Colonic mucosa (tissue), 4 donors: ENCODE measurements around the gene TMEM176B. TPM values are rescaled to one million over a fixed set of nuclear protein-coding genes. Genes with fewer than 3 reads are reported as not detected.

Experiments used
- DNase-seq: peaks from one replicate; pipeline ENCODE4 v3.0.0-alpha.2; 2020
- H3K27ac ChIP-seq: fragments of 200-600 bp; one replicate; pipeline ENCODE4 v1.8.0; 2021
- H3K27me3 ChIP-seq: fragments of 200-600 bp; one replicate; pipeline ENCODE4 v1.8.0; 2021
- H3K36me3 ChIP-seq: fragments of 200-600 bp; one replicate; pipeline ENCODE4 v1.8.0; 2021
- H3K4me1 ChIP-seq: fragments of 200-600 bp; one replicate; pipeline ENCODE4 v1.8.0; 2021; ENCODE audit warnings: mild to moderate bottlenecking
- H3K4me3 ChIP-seq: fragments of 200-600 bp; one replicate; pipeline ENCODE4 v1.8.0; 2021
- H3K9ac ChIP-seq, 2 donors: one replicate each; pipeline ENCODE4 v1.7.0; 2013; ENCODE audit warnings: control low read depth in 2 of 2, low read depth in 2 of 2, low read length in 2 of 2
- H3K9me3 ChIP-seq: fragments of 200-600 bp; one replicate; pipeline ENCODE4 v1.8.0; 2021
- intact Hi-C: fragments of 100-400 bp; cut with DNase I; formaldehyde crosslinking; loops from one replicate; pipeline ENCODE4 v1.14.1; 2022
- total RNA-seq, 2 donors: library from RNA; stranded (reverse); fragmentation: NEBNext Ultra II Directional in 1 of 2; extraction: Animal tissue kit (Norgen Biotek cat#: 25700) in 1 of 2; gene quantifications; one replicate each; pipeline ENCODE4 v1.2.1, GENCODE V29; 2021
- TF ChIP-seq, protein P1 (sequence below): fragments of 200-600 bp; IDR thresholded peaks from one replicate; pipeline ENCODE4 v1.8.0; 2022; ENCODE audit warnings: antibody characterized with exemption, mild to moderate bottlenecking
- donor health status: healthy.
- donor health status: DM: no; HTN: no; CAD: no.
- donor health status: DM: no; HTN: no; CAD: no.

Gene TMEM176B
- total RNA-seq, 2 donors from 2014 or later = 154 to 256 TPM

DNA sequence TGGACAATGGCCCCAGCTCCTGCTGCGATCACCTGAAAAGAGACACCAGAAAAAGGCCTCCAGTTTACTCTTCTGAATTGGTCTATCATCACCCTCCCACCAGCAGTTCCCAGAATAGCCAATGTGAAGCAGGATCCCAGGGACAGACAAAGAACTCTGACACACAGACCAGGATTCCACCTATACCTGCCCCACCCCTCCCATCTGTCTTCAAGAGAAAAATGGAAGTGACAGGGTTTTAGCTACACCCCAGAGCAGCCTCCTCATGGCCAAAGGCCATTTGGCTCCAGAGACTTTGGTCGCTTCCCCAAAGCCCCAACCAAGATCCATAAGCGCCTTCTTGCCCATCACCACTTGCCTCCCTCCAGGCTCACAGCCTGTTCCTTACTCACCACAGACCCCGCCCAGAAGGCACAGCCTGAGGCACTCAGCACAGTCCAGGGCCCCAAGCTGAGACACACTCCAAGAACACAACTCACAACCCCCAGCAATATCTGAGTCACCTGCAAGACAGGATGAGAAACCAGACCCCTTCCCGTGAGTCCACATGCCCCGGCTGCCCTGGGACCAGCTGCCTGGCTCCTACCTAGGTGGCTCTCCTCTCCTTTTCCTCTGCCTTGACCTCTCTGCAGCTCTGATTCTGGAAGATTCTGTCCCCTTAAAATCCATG is 6.5 kb downstream of the TMEM176B start:
- no peaks in the 10 kb centered on the region for H3K27me3 ChIP-seq
- no peaks in the 10 kb centered on the region for H3K36me3 ChIP-seq
- H3K27ac ChIP-seq = no peak overlapping the region
- intact Hi-C loops = no loop called here
- peaks cover 1% of the 10 kb centered on the region for H3K4me1 ChIP-seq
- H3K9me3 ChIP-seq = no peaks in the 10 kb centered on the region
- no peak for DNase-seq
- TF ChIP-seq, protein P1, sequence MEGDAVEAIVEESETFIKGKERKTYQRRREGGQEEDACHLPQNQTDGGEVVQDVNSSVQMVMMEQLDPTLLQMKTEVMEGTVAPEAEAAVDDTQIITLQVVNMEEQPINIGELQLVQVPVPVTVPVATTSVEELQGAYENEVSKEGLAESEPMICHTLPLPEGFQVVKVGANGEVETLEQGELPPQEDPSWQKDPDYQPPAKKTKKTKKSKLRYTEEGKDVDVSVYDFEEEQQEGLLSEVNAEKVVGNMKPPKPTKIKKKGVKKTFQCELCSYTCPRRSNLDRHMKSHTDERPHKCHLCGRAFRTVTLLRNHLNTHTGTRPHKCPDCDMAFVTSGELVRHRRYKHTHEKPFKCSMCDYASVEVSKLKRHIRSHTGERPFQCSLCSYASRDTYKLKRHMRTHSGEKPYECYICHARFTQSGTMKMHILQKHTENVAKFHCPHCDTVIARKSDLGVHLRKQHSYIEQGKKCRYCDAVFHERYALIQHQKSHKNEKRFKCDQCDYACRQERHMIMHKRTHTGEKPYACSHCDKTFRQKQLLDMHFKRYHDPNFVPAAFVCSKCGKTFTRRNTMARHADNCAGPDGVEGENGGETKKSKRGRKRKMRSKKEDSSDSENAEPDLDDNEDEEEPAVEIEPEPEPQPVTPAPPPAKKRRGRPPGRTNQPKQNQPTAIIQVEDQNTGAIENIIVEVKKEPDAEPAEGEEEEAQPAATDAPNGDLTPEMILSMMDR = no peak
- H3K4me3 ChIP-seq = no peak overlapping the region
- H3K9ac ChIP-seq = no peak overlapping the region

DNA sequence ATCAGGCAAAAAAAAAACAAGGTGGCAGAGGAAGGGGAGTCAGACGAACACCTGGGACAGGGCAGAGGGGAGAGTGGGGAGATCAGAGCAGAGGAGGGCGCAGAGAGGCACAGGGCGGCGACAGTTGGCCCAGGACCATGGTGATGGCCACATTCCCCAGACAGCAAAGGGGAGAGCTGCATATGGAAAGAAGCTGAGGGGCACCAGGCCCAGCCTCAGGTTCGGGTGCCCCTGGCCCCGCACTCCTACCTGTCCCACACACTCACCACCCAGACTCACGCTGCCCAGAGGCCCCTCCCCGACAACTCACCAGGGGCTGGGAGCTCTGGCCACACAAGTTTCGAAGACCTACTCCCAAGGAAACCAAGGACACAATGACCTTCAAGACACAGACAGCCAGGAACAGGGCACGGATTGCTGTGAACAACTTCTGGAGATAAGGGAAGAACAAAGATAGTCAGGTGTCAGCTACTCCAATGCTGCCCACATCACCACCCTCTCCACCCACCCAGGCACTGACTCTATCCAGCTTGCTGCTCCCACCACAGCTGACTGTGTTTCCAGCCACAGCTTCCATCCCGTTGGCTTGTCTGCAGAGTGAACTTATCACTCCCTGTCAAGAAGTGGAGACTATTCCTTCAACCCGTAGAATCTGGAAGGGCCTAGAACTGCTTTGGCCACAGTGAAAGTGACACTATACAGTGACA is 8.3 kb downstream of the TMEM176B start:
- no peaks in the 10 kb centered on the region for H3K27me3 ChIP-seq
- peak overlapping the region in 1 of 2 donors; percentile 15 for H3K9ac ChIP-seq
- TF ChIP-seq, protein P1 = no peak
- no peak overlapping the region for H3K27ac ChIP-seq
- no peaks in the 10 kb centered on the region for H3K9me3 ChIP-seq
- H3K36me3 ChIP-seq = no peaks in the 10 kb centered on the region
- intact Hi-C loops = no loop called here
- H3K4me1 ChIP-seq = peaks cover 10% of the 10 kb centered on the region
- DNase-seq = no peak
- H3K4me3 ChIP-seq = no peak overlapping the region

- H3K36me3 ChIP-seq = no peaks in the 10 kb centered on the region
- H3K27ac ChIP-seq = no peak overlapping the region
- DNase-seq = no peak
- peaks cover 10% of the 10 kb centered on the region for H3K4me1 ChIP-seq
- no peak overlapping the region for H3K4me3 ChIP-seq
- H3K9ac ChIP-seq = peak overlapping the region in 1 of 2 donors; percentile 15
- no peaks in the 10 kb centered on the region for H3K27me3 ChIP-seq
- intact Hi-C loops = no loop called here
- H3K9me3 ChIP-seq = no peaks in the 10 kb centered on the region
- TF ChIP-seq, protein P1 = no peak
These were observed 8.9 kb downstream of the TMEM176B start for GRCh38 chr7:150791304-150791703.

- Histone ChIP-seq H3K9me3 (no peaks in the 10 kb centered on the region), H3K36me3 (no peaks in the 10 kb centered on the region), H3K9ac (no peak overlapping the region), H3K27ac (peak overlapping the region; percentile 0), H3K4me3 (no peak overlapping the region), H3K27me3 (no peaks in the 10 kb centered on the region), H3K4me1 (peaks cover 10% of the 10 kb centered on the region)
- TF ChIP-seq, protein P1 = no peak
- intact Hi-C loops = no loop called here
- no peak for DNase-seq
These were observed 9.6 kb downstream of the TMEM176B start for GRCh38 chr7:150790416-150791075.

DNA sequence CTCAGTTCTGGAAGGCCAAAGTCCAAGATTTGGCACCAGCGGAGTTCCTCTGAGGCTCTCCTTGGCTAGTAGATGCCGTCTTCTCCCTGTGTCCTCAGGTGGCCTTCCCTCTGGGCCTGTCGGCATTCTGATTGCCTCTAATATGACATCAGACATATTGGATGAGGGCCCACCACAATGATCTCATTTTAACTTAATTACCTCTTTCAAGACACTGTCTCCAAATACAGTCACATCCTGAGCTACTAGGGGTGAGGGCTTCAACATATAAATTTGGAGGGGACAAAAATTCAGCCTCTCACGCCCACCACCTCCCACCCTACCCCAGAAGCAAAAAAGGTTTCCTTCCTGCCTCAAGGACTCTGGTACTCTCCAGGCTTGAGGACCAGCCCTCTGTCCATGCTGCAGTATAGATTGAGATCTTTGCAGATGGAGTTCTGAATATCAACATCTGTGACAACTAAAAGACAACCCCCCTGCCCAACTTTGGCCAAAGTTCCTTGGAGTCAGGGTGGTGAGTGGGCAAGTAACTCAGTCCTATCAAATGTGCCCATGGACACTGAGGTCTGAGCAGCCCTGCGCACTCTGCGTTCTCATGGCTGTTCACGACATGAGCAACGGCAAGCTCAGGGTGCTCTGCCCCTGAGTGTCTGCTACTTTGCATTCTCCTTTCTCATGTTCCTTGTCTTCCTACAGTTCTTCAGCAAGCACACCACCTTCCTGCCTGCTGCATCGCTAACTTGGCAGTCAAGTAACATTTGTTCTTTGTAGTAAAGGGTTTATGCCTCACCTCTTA is 11.5 kb downstream of the TMEM176B start:
- TF ChIP-seq, protein P1 = no peak
- H3K36me3 ChIP-seq = no peaks in the 10 kb centered on the region
- H3K27ac ChIP-seq = peak overlapping the region; percentile 89
- peak; percentile 56 for DNase-seq
- H3K4me3 ChIP-seq = no peak overlapping the region
- H3K4me1 ChIP-seq = peaks cover 14% of the 10 kb centered on the region
- H3K27me3 ChIP-seq = no peaks in the 10 kb centered on the region
- H3K9ac ChIP-seq = peak overlapping the region; percentile 64 to 72
- no peaks in the 10 kb centered on the region for H3K9me3 ChIP-seq
- intact Hi-C loops = loop anchor here (10.0 kb wide), 1 partner anchor 196 kb away; no protein-coding TSS in a partner anchor
